Measurements from ENCODE around the gene TMEM98.
"Not testable (repeated sequence)": the region's sequence is repeated elsewhere in the genome, so short reads cannot be mapped to it uniquely, and the experiment has no call there.

- not testable (repeated sequence) for TF ChIP-seq POLR2AphosphoS5, CTCF, EP300 (IDR thresholded peaks at IDR 0.05)
Measured at GRCh38 chr17:32952491-32952890, 24.5 kb downstream of the TMEM98 start.

Data from sigmoid colon (tissue), 4 donors.